Lung (tissue), 12 donors: Measurements from ENCODE around the gene TXNRD1. TPM values are rescaled to one million over a fixed set of nuclear protein-coding genes. Genes with fewer than 3 reads are reported as not detected.
A peak's percentile ranks its signal among the peaks of the same experiment; 100 is the strongest.
"Not testable (repeated sequence)": the region's sequence is repeated elsewhere in the genome, so short reads cannot be mapped to it uniquely, and the experiment has no call there.

Source experiments
- ATAC-seq: fragments of 200-7000 bp; cut with Tn5 transposase; one replicate; pipeline ENCODE4 v1.9.1; 2020; ENCODE audit warnings: moderate number of reproducible peaks; ENCODE audit not compliant: insufficient read depth, low FRiP score
- DNase-seq, 3 donors: peaks; one replicate each; pipeline ENCODE4 v3.0.0-alpha.2; 2013 to 2017
- H3K27ac ChIP-seq, 2 donors: one replicate each; pipeline ENCODE4 v1.5.1; 2013; ENCODE audit warnings: mild to moderate bottlenecking in 2 of 2, moderate library complexity in 2 of 2, control low read depth in 1 of 2, inconsistent platforms in 1 of 2, low read depth in 1 of 2, low read length in 1 of 2
- H3K27me3 ChIP-seq, 3 donors: one replicate each; pipeline ENCODE4 v1.5.1; 2013; ENCODE audit warnings: low read length in 2 of 3; ENCODE audit not compliant: control insufficient read depth in 3 of 3, insufficient read depth in 3 of 3
- H3K36me3 ChIP-seq, 4 donors: one replicate each; pipeline ENCODE4 v1.5.1; 2013; ENCODE audit warnings: low read length in 4 of 4, mild to moderate bottlenecking in 1 of 4, moderate library complexity in 1 of 4; ENCODE audit not compliant: control insufficient read depth in 4 of 4, insufficient read depth in 4 of 4
- H3K4me1 ChIP-seq, 5 donors: one replicate each; pipeline ENCODE4 v1.5.1; 2013; ENCODE audit warnings: low read length in 5 of 5, mild to moderate bottlenecking in 2 of 5, moderate library complexity in 1 of 5; ENCODE audit not compliant: control insufficient read depth in 5 of 5, insufficient read depth in 5 of 5
- H3K4me3 ChIP-seq: one replicate; pipeline ENCODE4 v1.5.1; 2013; ENCODE audit warnings: mild to moderate bottlenecking, control low read depth, moderate library complexity
- H3K9ac ChIP-seq, 2 donors: one replicate each; pipeline ENCODE4 v1.5.1; 2013; ENCODE audit warnings: low read length in 2 of 2, control low read depth in 1 of 2; ENCODE audit not compliant: insufficient read depth in 1 of 2
- H3K9me3 ChIP-seq, 4 donors: one replicate each; pipeline ENCODE4 v1.5.1; 2013; ENCODE audit warnings: low read length in 3 of 4, mild to moderate bottlenecking in 1 of 4, moderate library complexity in 1 of 4; ENCODE audit not compliant: control insufficient read depth in 4 of 4, insufficient read depth in 3 of 4
- WGBS, 2 donors: extraction: QIAGEN DNeasy Blood & Tissue Kit; methylation state at CpG; one replicate each; pipeline ENCODE4 v1.1.7; 2013; 5-methylcytosine and 5-hydroxymethylcytosine counted together
- polyA plus RNA-seq, 2 donors: library from polyadenylated mRNA; stranded (reverse); fragments of 200-250 nt; gene quantifications; one replicate each; pipeline ENCODE4 v1.2.1, GENCODE V29; 2013
- total RNA-seq, 2 donors: library from RNA; depleted of rRNA in 1 of 2; stranded (reverse); fragments of >200 nt in 1 of 2; gene quantifications; one replicate each; pipeline ENCODE4 v1.2.1, GENCODE V29; 2014 to 2021
- TF ChIP-seq, protein P1 (sequence below): IDR thresholded peaks from 2 replicates; pipeline ENCODE4 v1.5.1; 2012; ENCODE audit warnings: mild to moderate bottlenecking; ENCODE audit errors: control extremely low read depth, extremely low read depth
- donor health status: control.
- donor health status: control.
- donor health status: Bipolar disorder and iron deficiency.
- donor health status: healthy.
- donor health status: DM: yes; HTN: yes; CAD: no.

Gene TXNRD1
- total and polyA plus RNA-seq, 4 donors = 74.2 to 166 (median 125) TPM

GRCh38 chr12:104212516-104212915 is 3.1 kb upstream of the TXNRD1 start:
- Histone ChIP-seq H3K27ac (no peak overlapping the region), H3K27me3 (no peaks in the 10 kb centered on the region), H3K9me3 (no peaks in the 10 kb centered on the region), H3K9ac (no peak overlapping the region), H3K4me1 (peaks cover 0 to 4% (median 0%) of the 10 kb centered on the region in 5 donors), H3K36me3 (no peaks in the 10 kb centered on the region), H3K4me3 (no peak overlapping the region)
- no peak for DNase-seq
- no peak for ATAC-seq
- WGBS, 2 donors = 91 to 93% methylated on average over 4 of the region's 4 CpGs
- TF ChIP-seq, protein P1, sequence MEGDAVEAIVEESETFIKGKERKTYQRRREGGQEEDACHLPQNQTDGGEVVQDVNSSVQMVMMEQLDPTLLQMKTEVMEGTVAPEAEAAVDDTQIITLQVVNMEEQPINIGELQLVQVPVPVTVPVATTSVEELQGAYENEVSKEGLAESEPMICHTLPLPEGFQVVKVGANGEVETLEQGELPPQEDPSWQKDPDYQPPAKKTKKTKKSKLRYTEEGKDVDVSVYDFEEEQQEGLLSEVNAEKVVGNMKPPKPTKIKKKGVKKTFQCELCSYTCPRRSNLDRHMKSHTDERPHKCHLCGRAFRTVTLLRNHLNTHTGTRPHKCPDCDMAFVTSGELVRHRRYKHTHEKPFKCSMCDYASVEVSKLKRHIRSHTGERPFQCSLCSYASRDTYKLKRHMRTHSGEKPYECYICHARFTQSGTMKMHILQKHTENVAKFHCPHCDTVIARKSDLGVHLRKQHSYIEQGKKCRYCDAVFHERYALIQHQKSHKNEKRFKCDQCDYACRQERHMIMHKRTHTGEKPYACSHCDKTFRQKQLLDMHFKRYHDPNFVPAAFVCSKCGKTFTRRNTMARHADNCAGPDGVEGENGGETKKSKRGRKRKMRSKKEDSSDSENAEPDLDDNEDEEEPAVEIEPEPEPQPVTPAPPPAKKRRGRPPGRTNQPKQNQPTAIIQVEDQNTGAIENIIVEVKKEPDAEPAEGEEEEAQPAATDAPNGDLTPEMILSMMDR = no peak

DNA sequence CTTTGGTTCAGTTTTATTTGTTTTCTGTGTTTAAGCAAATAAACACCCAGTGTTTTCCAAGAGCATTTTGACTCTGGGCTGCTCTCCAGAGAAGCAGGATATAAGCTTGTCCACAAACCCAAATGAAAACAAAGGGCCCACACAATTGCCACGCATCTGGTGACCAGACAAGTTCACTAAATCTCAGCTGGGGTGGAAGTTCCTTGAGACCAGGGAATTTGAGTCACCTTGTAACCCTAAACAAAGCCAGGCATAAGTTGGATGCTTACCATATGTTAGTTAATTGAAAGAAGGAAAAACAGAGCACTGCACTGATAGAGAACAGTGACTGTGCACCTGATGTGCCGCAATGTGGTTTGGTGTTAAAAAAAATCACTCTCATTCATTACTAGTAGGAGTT is 1.6 kb upstream of the TXNRD1 start:
- Histone ChIP-seq H3K27me3 (no peaks in the 10 kb centered on the region), H3K27ac (no peak overlapping the region), H3K9ac (no peak overlapping the region), H3K4me3 (no peak overlapping the region), H3K4me1 (peaks cover 0 to 5% (median 0%) of the 10 kb centered on the region in 5 donors), H3K36me3 (no peaks in the 10 kb centered on the region), H3K9me3 (no peaks in the 10 kb centered on the region)
- TF ChIP-seq, protein P1 = no peak
- DNase-seq (peak in 1 of 3 donors; percentile 22), ATAC-seq (no peak)
- 83 to 86% methylated on average over 2 of the region's 2 CpGs for whole genome bisulfite sequencing, 2 donors

DNA sequence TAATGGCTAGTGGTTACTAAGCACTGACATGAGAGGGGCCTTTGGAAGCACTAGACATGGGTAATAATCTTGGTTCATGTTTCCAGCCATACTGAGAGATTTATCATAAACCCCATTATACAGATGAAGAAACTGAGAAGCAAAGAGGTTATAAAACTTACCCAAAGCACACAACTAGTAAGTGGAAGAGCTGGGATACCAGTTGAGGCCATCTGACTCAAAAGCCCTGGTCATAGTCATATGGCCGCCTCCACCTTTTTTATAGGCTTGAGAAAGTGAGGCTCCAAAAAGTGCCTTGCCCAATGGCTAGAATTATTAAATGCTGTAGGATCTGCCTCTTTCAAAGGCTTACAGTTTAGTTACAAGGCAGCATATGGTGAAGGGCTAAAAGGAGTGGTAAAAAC is 944 bp downstream of the TXNRD1 start:
- no peaks in the 10 kb centered on the region for H3K27me3 ChIP-seq
- H3K27ac ChIP-seq = peak overlapping the region in 1 of 2 donors; percentile 77
- H3K4me1 ChIP-seq = peaks cover 4 to 18% (median 10%) of the 10 kb centered on the region in 5 donors
- TF ChIP-seq, protein P1 = no peak
- DNase-seq = no peak
- no peaks in the 10 kb centered on the region for H3K36me3 ChIP-seq
- peak overlapping the region in 1 of 2 donors; percentile 24 for H3K9ac ChIP-seq
- H3K4me3 ChIP-seq = no peak overlapping the region
- ATAC-seq = no peak
- 100% methylated on average over 1 of the region's 1 CpG for whole genome bisulfite sequencing, 2 donors
- no peaks in the 10 kb centered on the region for H3K9me3 ChIP-seq

DNA sequence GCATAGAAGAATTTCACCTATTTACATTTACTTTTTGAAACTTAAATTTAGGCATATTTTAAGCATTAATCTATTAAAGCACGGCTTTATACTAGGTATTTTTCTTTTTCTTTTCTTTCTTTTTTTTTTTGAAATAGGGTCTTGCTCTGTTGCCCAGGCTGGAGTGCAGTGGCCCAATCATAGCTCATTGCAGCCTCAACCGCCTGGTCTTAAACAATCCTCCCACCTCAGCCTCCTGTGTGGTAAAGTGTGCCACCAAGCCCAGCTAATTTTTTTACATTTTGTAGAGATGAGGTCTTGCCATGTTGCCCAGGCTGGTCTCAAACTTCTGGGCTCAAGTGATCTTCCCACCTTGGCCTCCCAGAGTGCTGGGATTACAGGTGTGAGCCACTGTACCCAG is 2.9 kb downstream of the TXNRD1 start:
- not testable (repeated sequence) for DNase-seq, ATAC-seq, H3K27me3 ChIP-seq, H3K36me3 ChIP-seq, H3K4me3 ChIP-seq, H3K9me3 ChIP-seq, H3K9ac ChIP-seq
- H3K27ac ChIP-seq = peak overlapping the region; percentile 86 to 93
- peaks cover 4 to 25% (median 10%) of the 10 kb centered on the region in 5 donors for H3K4me1 ChIP-seq
- WGBS, 2 donors = 95 to 99% methylated on average over 2 of the region's 2 CpGs
